Measurements from ENCODE around the gene DCST2.

The DCST2 gene

DNA sequence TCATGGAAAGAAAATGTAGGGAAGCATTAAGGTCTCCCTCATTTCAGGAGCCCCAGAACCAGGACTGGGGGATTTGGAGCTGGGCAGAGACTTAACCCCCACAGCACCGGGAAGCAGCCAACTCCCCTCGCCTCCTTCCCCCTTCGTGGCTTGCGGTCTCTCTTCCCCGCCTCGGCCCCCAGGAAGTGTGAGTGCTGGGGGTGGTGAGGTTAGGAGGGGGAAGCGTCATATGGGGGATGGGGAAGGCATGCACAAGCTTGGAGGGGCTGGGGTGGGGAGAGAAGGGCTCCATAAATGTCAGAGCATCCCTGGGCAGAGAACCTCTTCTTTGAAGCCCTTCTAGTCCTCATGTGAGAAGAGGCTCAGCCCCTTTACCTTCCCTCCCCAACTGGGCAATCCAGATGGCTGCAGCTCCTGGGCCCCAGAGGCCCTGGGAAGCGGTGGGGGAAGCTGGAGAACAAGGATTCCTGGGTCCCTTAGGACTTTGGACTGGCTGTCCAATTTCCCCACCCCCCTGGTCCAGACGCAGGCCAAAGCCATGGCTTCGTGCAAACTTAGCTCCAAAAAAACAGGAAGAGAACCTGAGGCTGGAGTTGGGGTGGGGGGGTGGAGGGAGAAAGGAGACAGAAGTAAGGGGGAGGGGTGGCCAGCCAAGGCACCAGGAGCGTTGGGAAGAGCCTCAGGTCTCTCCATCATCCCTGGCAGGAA lies 23.2 kb downstream of the DCST2 start:
- H3K4me3 ChIP-seq (ENCODE audit: low read depth, low read length) = no peak overlapping the region
- TF ChIP-seq, protein P1, sequence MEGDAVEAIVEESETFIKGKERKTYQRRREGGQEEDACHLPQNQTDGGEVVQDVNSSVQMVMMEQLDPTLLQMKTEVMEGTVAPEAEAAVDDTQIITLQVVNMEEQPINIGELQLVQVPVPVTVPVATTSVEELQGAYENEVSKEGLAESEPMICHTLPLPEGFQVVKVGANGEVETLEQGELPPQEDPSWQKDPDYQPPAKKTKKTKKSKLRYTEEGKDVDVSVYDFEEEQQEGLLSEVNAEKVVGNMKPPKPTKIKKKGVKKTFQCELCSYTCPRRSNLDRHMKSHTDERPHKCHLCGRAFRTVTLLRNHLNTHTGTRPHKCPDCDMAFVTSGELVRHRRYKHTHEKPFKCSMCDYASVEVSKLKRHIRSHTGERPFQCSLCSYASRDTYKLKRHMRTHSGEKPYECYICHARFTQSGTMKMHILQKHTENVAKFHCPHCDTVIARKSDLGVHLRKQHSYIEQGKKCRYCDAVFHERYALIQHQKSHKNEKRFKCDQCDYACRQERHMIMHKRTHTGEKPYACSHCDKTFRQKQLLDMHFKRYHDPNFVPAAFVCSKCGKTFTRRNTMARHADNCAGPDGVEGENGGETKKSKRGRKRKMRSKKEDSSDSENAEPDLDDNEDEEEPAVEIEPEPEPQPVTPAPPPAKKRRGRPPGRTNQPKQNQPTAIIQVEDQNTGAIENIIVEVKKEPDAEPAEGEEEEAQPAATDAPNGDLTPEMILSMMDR (IDR thresholded peaks at IDR 0.05; ENCODE audit: low read depth, low read length, missing control alignments) = no peak
- no peak for DNase-seq (ENCODE audit: low read depth)

DNA sequence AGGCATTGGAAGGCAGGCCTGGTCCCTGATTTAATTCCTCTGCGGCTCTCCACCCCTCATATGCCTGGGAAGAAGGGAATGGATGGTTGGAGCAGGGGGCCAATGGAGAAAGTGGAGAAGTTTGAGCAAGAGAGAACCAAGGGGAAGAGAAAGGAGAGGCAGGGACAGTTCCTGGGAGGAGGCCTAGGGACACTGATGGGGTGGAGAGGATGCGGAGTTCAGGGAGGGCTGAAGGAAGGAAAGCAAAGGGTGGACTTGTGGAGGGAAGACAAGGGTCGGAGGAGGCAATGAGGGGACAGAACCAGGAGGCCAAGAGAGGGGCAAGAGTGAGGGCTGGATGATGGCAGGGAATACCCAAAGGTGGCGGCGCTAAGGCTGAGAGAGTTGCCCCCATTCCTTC lies 23.8 kb downstream of the DCST2 start:
- no peak for DNase-seq (ENCODE audit: low read depth)
- TF ChIP-seq, protein P1 (IDR thresholded peaks at IDR 0.05; ENCODE audit: low read depth, low read length, missing control alignments) = no peak
- H3K4me3 ChIP-seq (ENCODE audit: low read depth, low read length) = no peak overlapping the region

DNA sequence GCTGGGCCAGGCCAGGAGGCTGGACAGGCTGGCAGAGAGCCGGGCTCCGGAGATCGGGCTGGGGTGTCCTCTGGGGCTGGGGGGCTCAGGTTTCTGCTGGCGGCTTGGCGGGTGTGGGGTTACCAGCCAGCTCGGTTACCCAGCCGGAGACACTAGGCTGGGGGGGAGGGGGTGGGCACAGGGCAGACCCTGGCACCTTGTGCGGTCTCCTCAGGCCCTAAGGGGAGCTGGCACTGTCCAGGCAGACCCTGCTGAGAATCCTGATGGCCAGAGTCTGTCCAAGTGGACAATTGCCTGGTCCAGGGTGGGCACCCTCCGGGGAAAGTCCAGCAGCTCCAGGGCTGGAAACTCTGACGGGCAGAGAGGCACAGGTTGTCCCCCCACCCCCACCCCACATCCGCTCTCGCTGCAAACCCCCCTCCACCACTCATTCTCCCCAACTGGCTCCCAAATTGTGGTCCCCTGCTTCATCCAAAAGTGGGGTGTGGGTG lies 24.3 kb downstream of the DCST2 start:
- DNase-seq (ENCODE audit: low read depth) = no peak
- no peak overlapping the region for H3K4me3 ChIP-seq (ENCODE audit: low read depth, low read length)

DNA sequence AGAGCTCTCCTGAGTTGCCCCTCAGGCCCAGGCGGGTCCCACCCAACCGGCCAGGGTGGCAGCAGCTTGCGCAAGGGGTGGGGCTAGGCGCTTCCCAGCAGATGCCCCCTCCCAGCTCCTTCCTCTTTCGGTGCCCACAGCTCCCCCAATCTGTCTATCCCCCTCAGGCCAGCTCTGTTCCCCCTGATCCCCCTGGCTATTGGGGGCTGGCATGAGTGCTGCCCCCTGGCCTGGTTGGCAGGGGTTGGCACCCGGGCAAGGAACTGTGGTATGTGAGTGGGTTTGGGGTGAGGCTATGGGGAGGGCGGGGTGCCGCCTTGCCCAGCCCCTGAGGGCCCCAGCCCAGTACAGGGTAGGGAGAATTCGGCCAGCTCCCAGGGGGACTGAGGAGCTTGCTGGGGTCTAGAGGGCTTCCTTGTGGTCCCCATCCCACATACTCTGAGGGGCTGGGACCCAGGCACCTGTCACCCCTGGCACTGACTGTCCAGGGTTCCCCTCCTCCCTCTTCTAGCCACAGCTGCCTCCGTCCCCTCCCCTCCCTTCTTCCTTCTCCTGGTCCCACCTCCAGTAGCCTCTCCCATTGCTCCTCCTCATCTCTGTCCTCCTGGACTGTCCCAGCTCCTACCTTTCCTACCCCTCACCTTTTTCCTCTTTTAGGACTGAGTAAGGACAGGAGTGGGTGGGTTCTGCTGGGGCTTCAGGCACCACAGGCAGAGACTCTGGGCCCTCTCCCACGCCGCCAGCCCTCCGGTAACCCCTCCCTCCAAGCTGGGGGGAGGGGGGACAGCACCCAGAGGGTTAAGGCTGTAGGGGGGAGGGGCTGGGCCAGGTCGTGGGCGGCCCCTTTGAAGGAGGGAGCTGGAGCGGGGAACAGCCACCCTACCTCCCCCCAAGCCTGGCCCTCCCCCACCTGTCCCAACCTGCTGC lies 25.3 kb downstream of the DCST2 start:
- TF ChIP-seq, protein P1 (IDR thresholded peaks at IDR 0.05; ENCODE audit: low read depth, low read length, missing control alignments) = no peak
- no peak for DNase-seq (ENCODE audit: low read depth)
- H3K4me3 ChIP-seq (ENCODE audit: low read depth, low read length) = no peak overlapping the region

More for the DNA sequence above, 24.3 kb downstream of the DCST2 start:
- TF ChIP-seq, protein P1 (IDR thresholded peaks at IDR 0.05; ENCODE audit: low read depth, low read length, missing control alignments) = no peak

DNA sequence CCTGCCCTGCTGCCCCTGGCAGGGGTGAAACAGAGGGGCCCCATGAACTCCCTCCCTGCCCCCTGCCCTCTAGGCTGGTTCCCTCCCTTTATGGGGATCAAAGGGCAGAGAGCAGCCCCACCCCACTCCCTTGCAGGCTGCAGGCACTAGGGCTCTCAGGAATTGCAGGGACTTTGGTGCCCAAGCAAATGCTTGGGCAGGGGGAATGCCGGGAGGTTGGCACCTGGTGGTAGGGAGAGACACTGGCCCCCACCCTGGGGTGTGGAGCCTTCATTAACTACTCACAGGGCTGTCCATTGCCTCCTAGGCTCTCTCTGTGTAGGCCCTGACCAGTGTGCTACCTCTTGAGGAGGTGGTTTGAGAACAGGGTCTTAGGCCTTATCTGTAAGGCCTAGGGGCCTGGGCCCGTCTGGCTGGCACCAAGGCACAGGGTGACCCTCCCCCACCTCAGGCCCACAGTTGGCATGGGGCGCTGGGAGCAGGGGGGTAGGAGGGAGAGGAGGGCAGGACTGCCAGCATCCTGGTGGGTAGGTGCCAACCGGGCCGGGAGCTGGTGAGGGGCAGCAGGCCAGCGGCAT lies 26.2 kb downstream of the DCST2 start:
- no peak for DNase-seq (ENCODE audit: low read depth)
- TF ChIP-seq, protein P1 (IDR thresholded peaks at IDR 0.05; ENCODE audit: low read depth, low read length, missing control alignments) = no peak
- H3K4me3 ChIP-seq (ENCODE audit: low read depth, low read length) = no peak overlapping the region

DNA sequence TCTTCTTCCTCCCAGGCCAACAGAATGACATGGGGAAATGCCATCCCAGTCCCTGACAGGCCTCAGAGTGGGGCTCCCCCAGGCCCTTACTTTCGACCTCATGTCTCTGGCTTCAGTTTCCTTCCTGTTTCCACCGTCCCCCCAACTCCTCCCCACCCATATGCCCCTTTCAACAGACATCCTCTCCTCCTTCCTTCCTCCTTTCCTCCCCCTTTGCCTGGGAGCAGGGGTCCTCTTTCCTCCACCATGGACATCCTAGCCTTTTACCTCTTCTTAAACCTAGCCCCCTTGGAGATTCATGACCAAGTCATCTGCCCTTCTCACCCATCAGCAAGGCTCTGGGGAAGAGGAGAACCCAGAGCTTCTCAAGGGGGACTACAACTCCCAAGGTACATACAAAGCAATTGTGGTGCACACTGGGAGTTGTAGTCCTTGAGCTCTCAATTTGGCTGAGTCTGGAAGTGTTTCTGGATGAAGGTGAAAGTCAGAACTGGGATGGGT lies 26.9 kb downstream of the DCST2 start:
- TF ChIP-seq, protein P1 (IDR thresholded peaks at IDR 0.05; ENCODE audit: low read depth, low read length, missing control alignments) = no peak
- no peak for DNase-seq (ENCODE audit: low read depth)
- no peak overlapping the region for H3K4me3 ChIP-seq (ENCODE audit: low read depth, low read length)
